ENCODE measurements around the gene RASGRP1.

DNA sequence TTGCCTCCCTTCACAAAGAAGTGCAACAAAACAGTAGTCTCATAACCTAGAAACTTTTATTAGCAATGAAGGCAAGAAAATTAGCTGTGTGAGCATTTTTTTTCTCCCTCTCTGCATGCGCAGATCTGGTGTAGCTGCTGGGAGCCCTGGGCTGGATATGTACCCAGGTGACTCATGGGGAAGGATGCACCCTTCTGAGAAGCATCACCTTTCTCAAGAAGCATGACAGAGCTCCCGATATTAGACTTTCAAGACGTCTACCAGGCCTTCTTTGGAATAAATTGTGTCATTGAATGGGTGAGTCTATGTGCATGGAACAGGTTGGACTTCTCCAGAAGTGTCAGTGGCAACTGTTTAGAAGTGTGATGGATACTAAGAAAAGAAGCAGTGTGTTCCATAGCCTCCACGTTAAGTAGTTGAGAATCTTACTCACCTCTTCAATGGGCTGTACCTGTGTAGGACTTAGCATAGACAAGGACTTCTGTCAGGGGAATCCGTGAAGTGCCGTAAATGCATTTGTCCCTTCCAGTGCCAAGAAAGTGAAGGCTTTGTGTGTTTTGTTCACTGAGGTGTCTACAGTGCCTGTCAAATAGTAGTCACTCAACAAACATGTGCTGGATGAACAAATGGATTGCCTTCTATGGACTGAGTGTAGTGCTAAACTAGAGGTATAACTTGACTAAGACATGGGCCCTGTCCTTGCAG lies 47.7 kb upstream of the RASGRP1 start:
- no peak for TF ChIP-seq POLR2A (IDR thresholded peaks at IDR 0.05)
- no peak for TF ChIP-seq POLR2AphosphoS5 (IDR thresholded peaks at IDR 0.05)
- TF ChIP-seq, protein P1, sequence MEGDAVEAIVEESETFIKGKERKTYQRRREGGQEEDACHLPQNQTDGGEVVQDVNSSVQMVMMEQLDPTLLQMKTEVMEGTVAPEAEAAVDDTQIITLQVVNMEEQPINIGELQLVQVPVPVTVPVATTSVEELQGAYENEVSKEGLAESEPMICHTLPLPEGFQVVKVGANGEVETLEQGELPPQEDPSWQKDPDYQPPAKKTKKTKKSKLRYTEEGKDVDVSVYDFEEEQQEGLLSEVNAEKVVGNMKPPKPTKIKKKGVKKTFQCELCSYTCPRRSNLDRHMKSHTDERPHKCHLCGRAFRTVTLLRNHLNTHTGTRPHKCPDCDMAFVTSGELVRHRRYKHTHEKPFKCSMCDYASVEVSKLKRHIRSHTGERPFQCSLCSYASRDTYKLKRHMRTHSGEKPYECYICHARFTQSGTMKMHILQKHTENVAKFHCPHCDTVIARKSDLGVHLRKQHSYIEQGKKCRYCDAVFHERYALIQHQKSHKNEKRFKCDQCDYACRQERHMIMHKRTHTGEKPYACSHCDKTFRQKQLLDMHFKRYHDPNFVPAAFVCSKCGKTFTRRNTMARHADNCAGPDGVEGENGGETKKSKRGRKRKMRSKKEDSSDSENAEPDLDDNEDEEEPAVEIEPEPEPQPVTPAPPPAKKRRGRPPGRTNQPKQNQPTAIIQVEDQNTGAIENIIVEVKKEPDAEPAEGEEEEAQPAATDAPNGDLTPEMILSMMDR (IDR thresholded peaks at IDR 0.05), result no peak
- no peak for TF ChIP-seq EP300 (IDR thresholded peaks at IDR 0.05)
